Activated CD4-positive, alpha-beta T cell treated with anti-CD3 and anti-CD28 coated beads, Interleukin-2, Interleukin-4, amounts not matched to agents 100 ng/mL and 50 ng/mL, durations not matched to agents 16 hours and 8 hours (primary cell): Measurements from ENCODE around the gene MGLL.
"Not testable (repeated sequence)": the region's sequence is repeated elsewhere in the genome, so short reads cannot be mapped to it uniquely, and the experiment has no call there.

Experiments
- DNase-seq: peaks from one replicate; pipeline ENCODE4 v3.0.0-alpha.2; 2020; ENCODE audit warnings: low spot score

The MGLL gene

DNA sequence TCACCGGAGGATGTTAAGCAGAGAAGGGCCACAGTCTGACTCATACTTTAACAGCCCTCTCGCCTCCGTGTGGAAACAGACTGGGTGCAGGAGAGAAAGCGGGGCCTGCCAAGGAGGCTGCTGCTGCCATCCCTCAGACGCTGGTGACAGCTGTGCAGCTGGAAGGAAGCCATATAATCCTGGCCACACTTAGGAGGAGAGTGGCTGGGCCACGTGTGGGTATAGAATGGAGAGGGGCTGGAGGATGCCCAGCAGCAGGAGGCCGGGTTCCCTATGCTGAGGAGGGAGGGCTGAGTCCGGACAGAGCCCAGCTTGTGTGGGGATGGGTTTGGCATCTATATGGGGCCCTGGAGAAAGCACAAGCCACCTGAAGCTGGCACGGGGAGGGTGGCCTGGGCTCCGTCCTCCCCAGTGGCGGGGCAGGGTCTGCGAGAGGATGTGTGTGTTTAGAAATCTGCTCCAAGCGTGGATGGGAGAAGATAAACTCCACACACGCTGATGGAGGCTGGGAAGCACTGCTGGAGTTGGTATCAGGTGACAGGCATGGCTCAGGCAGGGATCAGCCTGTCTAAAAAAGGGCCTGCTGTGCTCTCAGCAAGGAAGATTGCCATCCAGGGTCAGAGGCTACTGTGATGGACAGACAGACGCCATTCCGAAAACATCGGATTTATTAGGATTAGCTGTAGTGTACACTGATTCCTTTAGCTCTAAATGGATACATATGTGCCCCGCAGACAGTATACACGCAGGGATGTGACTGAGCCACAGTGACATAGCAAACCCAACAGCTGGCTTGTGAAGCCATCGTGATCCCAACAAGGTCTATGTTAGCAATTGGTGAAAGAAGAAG lies 133.7 kb downstream of the MGLL start:
- no peak for DNase-seq

DNA sequence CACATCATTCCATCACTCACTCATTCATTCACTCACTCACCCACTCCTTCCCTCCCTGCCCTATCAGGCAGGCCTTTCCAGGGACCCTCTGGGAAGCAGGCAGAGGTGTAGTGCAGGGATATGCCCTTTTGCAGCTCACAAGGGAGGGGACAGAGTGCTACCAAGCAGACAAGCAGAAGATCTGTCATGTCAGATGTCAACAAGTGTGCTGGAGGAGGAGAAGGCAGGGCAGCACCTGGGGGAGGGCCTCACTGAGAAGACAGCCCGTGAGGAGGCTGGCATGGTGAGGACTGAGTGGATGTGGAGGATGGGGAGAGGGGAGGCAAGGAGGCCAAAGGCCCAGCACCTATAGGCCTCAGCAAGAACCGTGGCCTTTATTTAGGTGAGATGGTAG lies 134.3 kb downstream of the MGLL start:
- no peak for DNase-seq

DNA sequence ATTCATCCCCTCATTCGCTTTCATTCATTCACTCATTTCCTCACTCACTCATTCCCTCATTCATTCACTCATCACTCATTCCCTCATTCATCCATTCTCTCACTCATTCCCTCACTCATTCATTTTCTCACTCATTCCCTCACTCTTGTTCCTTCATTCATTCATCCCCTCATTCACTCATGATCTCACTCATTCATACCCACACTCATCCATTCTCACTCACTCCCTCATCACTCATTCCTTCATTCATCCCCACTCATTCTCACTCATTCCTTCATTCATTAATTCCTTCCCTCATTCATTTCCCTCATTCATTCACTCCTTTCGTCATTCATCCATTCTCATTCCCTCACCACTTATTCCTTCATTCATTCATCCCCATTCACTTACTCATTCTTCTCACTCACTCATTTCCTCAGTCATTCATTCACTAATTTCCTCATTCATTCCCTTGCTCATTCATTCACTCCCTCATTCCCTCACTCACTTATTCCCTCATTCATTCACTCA lies 135.0 kb downstream of the MGLL start:
- DNase-seq = no peak

DNA sequence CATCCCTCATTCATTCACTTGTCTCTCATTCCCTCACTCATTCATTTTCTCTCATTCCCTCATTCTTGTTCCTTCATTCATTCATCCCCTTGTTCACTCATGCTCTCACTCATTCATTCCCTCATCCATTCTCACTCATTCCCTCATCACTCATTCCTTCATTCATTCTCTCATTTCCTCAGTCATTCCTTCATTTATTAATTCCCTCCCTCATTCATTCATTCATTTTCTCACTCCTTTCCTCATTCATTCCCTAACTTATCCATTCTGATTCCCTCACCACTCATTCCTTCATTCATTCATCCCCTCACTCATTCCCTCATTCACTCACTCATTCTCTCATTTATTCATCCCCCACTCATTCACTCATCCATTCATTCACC lies 135.8 kb downstream of the MGLL start:
- no peak for DNase-seq

DNA sequence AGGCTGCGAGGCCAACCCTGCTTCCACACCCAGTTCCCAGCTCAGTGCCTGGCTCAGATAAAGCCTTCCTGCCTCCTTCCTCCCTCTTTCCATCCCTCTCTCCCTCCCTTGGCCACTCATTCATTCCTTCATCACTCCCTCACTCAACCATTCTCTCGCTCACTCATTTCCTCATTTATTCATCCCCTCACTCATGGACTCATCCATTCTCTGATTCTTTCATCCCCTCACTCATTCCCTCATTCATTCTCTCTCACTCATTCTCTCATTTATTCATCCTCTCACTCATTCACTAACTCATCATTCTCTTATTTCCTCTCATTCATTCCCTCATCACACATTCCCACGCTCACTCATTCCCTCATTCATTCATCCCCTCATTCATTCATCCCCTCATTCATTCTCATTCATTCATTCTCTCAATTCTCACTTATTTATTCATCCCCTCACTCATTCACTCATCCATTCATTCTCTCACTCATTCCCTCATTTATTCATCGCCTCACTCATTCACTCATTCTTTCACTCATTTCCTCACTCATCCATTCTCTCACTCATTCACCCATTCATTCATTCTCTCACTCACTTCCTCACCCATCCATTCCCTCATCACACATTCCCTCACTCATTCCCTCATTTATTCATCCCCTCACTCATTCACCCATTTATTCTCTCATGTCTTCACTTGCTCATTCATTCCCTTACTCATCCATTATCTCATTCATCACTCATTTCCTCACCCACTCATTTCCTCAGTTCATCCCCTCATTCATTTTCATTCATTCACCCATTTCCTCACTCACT lies 136.4 kb downstream of the MGLL start:
- no peak for DNase-seq

DNA sequence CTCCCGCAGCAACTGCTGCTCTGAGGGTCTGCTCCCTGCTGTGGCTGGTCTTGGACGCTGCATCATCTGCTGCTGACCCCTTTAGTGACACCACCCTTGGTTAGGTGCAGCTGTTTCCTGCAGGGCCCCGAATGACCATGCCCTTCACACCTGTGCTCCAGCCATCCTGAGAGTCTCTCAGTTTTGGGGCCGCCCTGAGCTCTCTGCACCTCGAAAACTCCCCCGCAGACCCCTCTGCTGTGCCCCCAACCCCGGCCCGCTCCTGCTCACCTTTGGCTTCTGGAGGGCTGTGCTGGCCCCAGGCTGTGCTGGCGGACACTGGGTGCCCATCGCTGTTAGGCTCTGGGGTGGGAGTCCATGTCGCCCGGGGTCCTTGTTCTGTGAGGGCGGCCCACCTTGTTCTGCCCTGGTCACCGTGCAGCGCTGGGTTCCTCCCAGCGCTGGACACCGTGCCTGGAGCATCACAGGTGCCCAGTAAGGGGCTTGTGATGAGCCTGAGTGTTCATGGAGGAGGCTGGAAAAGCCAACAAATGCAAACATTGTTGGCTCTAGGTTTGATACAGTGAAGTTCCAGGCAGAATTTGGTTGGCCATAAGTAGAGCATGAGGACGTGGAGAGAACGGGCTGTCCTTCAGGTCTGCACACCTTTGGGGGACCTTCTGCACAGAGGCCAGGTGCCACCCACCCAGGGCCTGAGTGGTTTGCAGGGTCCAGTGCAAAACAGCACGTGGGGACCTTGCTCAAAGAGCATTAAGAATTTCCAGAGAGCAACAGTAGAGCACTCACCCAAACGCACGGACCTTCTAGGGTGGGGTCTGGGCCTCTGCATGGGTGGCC lies 137.2 kb downstream of the MGLL start:
- DNase-seq = no peak

DNA sequence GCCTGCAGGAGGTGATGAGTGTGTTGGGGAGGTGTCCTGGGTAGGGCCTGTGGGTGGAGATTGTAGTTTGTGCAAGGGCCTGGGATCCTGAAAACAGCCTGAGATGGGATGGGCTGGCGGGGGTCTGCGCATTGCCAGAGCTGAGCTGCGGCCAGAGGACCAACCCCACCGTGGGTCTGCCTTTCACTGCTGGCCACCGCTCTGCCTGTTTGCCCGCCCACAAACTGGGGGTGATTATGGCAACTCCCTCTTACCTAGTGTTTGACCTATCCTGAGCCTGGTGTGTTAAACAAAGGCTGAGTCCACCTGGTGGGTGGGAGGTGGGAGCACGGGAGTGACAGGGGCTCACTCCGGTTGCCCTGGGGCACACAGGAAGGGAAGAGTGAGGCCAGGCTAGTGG lies 139.8 kb downstream of the MGLL start:
- no peak for DNase-seq

DNA sequence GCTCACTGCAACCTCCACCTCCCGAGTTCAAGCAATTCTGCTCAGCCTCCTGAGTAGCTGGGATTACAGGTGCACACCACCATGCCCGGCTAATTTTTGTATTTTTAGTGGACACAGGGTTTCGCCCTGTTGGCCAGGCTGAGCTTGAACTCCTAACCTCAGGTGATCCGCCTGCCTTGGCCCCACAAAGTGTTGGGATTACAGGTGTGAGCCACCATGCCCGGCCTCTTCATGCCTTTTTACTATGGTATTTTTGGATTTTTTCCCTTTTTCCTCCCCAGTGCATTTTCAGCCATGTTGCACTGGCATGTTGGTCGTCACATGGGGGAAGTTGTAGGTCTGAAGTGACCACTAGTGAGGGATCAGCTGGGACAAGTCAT lies 140.2 kb downstream of the MGLL start:
- DNase-seq = not testable (repeated sequence)

DNA sequence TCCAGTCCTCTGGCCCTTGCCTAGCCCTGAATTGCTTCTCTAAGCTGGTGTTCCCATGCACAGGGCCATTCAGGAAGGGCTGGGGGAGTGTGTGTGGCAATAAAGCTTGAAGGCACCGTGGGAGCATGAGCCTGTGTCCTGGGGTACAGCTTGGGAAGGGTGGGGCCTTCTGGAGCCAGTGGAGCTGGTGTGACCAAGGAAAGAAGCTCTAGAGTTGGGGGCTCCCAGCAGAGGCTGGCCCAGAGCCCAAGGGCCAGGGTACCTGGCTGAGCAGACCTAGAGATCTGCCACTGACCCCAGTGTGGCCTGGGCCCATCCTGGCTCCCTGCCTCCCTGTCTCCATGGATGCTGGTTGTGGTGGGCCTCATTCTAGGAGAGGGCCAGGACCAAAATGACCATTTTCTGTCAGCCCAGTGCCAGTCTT lies 141.5 kb downstream of the MGLL start:
- no peak for DNase-seq

DNA sequence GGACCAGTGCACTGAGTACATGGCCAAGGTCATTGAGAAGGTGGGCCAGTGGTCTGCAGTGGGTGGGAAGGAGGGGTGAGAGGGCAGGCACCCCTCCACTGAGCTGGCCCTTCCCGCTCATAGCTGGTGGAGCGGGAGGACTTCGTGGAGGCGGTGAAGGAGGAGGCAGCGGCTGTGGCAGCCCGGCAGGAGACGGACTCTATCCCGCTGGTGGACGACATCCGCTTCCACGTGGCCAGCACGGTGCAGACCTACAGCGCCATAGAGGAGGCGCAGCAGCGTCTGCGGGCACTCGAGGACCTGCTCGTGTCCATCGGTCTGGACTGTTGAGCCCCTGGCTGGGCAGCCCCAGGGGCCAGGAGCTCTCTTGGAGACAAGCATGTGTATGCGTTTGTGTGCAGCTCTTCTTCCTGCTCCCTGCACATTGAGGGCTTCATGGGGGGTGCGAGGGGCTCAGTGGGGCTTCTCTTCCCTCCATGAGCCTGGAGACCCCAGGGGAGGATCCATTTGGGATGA lies 142.1 kb downstream of the MGLL start:
- no peak for DNase-seq

DNA sequence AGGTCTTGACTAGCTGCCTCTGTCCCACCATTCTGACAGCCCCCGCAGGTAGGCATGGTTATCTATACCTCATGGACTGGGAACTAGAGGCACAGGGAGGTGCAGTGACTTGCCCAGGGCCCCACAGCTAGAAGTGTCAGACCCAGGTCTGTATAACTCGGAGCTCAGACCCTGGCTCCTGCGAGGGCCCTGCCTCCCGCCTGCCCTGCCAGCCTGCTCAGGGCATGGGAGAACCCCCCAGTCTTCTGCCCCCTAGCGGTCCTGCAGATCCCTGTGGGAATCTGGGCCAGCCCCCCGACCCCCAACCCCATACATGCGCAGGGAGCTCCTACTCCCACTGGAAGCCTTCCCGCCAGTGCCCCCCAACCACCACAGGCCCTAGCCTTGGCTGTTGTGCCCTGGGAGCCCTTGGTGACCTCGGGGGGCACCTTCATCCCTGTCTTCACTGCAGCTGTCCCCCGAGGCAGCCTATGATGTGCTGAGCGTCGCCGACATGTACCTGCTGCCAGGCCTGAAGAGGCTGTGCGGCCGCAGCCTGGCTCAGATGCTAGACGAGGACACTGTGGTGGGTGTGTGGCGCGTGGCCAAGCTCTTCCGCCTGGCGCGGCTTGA lies 142.7 kb downstream of the MGLL start:
- DNase-seq = no peak

DNA sequence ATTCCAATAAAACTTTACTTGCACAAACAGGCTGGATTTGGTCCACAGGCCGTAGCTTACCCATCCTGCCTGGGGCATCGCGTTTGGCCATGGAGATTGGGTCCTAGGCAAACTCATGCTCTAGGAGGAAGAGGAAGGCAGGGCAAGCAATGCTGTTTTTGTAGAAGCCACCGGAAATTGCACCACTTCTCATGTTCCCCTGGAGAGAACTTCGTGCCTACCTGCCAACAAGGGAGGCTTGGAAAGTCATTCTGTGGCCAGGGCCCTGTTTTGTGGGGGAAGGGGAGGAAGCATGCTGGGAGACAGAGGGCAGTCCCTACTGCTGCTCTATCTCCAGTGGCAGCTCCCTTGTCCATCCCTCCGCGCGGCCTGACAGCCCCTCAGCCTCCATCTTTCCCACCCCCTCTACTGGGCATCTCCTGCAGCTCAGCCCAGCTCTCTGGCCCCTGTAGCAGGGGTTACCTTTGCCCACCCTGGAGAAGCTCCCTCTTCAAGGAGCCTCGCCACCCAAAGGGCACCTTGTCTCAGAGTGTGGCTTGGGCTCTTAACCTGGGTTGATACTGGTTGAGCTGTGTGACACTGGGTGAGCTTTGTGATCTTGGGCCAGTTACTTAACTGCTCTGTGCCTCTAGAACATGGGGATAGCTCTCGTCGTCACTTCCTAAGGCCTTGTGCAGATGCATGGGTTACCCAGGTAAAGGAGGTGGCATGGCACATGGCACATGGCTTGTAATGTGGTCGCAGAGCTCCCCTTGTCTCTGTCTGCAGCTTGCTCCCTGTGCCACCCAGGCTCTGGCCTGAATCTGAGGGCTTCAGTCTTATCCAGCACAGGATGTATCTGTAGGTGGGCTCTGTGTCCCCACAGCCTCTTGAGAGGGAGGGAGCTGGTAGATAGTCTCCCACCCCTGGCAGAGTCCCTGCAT lies 143.4 kb downstream of the MGLL start:
- DNase-seq = no peak

DNA sequence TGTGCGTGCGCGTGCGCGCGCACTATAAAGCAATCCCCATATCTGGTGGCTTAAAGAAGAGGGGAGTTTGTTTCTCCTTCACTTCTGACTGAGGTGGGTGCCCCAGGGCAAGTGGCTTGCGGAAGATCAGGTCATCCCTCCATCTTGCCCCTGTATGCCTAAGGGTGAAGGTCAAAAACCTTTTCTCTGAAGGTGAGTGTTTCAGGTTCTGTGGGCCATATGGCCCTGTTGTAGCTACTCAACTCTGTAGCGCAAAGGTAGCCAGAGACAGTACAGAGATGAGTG lies 144.1 kb downstream of the MGLL start:
- DNase-seq = no peak

DNA sequence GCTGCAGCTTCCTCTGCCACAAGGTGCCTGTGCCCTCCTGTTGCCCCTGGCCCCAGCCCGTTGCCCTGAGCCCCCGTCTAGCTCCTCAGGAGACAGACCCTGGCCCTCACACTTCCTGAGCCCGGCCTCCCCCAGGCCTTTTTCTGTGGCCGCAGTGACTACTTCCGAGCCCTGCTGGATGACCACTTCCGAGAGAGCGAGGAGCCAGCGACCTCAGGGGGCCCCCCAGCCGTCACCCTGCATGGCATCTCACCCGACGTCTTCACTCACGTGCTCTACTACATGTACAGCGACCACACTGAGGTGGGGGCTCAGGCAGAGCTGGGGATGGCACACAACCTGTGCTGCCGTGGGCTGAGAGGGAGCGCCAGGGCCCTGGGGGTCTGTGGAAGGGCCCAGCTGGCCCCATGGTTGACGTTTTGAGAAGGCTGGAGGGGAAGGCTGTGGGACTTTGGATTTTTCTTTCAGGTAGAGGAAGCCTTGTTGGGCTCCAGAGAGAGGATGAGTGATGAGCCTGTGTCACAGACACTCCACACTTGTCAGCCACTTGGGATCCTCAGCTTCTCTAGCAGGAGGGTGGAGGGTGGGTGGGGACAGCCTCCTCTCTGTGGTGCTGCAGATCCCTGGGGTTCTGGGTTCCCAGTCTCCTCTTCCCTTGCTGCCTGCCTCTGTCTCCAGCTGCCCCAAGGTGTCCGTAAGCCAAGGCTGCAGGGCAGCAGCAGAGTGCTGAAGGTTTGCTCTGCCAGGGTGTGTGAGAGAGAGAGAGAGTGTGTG lies 144.6 kb downstream of the MGLL start:
- no peak for DNase-seq

DNA sequence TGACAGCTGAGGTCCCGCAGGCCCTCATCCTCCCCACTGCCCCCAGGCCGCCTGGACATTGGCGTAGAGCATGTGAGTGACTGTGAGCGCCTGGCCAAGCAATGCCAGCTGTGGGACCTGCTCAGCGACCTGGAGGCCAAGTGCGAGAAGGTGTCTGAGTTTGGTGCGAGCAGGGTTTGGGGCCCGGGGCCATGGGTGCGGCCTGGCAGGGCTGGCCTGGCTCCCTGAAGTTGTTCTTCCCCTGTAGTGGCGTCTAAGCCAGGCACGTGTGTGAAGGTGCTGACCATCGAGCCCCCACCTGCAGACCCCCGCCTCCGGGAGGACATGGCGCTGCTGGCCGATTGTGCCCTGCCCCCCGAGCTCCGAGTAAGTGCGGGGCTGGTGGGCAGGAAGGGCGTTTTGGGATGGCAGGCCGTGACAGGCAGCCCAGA lies 145.4 kb downstream of the MGLL start:
- no peak for DNase-seq

DNA sequence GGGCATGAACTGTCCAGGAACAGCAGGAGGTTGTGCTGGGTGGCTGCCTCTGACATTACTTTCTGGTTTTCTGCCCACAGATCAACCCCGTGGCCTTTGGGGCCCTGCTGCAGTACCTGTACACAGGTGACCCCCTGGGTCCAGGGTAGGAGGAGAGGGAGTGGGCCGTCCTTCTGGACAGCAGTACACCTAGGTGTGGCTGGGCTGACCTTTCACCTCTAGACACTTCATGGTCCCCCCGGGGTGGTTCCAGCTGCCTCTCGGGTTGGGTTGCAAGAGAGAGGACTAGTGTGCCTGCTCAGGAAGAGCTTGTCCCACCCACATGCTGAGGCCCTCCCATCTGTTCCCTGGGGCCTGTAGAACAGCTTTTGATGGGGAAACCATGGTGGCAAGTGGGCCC lies 145.9 kb downstream of the MGLL start:
- DNase-seq = no peak

DNA sequence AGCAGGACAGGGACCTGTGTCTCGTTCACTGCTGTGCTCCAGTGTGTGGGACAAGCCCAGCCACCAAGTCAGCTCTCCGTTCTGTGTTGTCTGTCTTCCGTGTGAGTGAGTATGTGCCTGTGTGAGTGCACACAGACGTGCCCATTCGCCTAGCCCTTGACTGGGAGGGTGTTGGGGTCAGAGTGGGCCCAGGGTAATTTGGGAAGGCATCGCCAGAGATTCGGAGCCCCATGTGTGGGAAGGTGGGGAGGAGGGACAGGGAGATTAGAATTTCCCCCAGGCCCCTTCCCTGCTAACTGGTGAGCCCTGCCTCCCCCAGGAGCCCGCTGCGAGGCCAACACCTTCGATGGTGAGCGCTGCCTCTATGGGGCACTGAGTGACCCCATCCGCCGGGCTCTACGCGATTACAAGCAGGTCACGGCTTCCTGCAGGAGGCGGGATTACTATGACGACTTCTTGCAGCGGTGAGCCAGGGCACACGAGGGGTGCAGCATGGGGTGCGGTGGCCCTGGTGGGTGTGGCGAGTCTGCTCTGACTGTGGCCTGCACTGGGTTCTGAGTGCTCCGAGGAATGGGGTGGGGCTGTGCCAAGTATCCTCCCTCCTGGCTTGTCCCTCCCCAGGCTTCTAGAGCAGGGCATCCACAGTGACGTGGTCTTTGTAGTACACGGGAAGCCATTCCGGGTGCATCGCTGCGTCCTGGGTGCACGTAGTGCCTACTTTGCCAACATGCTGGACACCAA lies 146.5 kb downstream of the MGLL start:
- no peak for DNase-seq

DNA sequence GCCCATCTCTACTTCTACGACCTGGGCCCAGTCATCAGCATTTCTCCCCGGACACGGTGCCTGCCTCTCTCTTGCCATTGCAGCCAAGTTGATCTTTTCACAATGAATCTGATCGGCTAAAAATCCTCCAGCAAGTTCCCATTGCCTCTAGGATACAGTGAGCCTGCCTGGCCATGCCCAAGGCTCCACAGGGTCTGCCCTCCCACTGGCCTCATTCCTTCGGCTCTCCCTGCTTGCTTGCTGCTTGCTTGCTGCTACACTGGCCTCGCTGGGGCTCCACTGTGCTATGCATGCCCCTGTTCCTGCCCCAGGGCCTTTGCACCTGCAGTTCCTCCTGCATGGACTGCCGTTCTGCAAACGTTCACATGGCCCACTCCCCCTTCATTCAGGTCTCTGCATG lies 147.5 kb downstream of the MGLL start:
- DNase-seq = no peak

DNA sequence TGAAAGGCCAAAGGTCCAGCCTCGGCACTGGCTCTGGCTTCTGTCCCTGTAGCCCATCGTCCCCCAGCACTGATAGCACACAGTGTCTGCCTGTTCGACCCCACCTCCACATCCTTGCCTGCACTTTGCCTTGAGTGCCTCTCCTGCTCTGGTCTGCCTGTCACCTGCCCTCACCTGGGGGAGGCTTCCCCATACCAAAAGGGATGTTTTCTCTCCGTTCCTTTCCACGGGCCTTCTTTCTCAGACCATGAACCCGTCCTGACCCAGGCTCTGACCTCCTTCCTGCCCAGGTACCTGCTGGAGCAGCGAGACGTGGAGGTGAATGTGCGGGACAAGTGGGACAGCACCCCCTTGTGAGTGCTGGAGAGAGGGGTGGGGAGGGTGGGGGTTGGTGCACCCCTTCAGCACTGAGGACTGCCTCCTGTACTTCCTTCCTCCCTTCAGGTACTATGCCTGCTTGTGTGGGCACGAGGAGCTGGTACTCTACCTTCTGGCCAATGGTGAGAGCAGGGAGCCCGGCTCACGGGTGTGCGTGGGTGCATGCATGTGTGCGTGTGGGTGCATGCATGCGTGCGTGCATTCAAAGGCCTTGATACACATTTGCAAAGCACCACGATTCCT lies 148.1 kb downstream of the MGLL start:
- no peak for DNase-seq
